Glutamatergic neuron (in vitro differentiated cells): ENCODE results near the gene TMC1. TPM values are rescaled to one million over a fixed set of nuclear protein-coding genes. Genes with fewer than 3 reads are reported as not detected.

Experiments
- DNase-seq: peaks from one replicate; pipeline ENCODE4 v3.0.0; 2022
- H3K27ac Mint-ChIP-seq: one replicate; pipeline ENCODE4 v1.8.0; 2020; ENCODE audit warnings: mild to moderate bottlenecking, mixed read lengths, inconsistent platforms; ENCODE audit not compliant: unreplicated experiment
- H3K27me3 Mint-ChIP-seq: one replicate; pipeline ENCODE4 v1.8.0; 2020; ENCODE audit warnings: mild to moderate bottlenecking, moderate library complexity, mixed read lengths, inconsistent platforms; ENCODE audit not compliant: unreplicated experiment
- H3K36me3 Mint-ChIP-seq: one replicate; pipeline ENCODE4 v1.8.0; 2020; ENCODE audit warnings: mild to moderate bottlenecking, mixed read lengths, inconsistent platforms; ENCODE audit not compliant: unreplicated experiment
- H3K4me1 Mint-ChIP-seq: one replicate; pipeline ENCODE4 v1.8.0; 2020; ENCODE audit warnings: mild to moderate bottlenecking, low read depth, mixed read lengths, inconsistent platforms; ENCODE audit not compliant: unreplicated experiment
- H3K4me3 Mint-ChIP-seq: one replicate; pipeline ENCODE4 v1.8.0; 2020; ENCODE audit warnings: mild to moderate bottlenecking, mixed read lengths, inconsistent platforms; ENCODE audit not compliant: unreplicated experiment
- H3K9me3 Mint-ChIP-seq: one replicate; pipeline ENCODE4 v1.8.0; 2020; ENCODE audit warnings: mild to moderate bottlenecking, moderate library complexity, mixed read lengths, inconsistent platforms; ENCODE audit not compliant: unreplicated experiment
- CTCF ChIP-seq: fragments of 200-600 bp; sonication (generic); IDR thresholded peaks from one replicate; pipeline ENCODE4 v1.5.0; 2021; ENCODE audit not compliant: partially characterized antibody, unreplicated experiment
- total RNA-seq: library from RNA; stranded (reverse); fragmentation: NEBNext Ultra II Directional; extraction: Animal tissue kit (Norgen Biotek cat#: 25700); gene quantifications from one replicate; pipeline ENCODE4 v1.2.1, GENCODE V29; 2021; ENCODE audit not compliant: unreplicated experiment

TMC1 gene
- total RNA-seq, 1 donor from 2014 or later, result not detected

GRCh38 chr9:72826996-72827949, 305.9 kb downstream of the TMC1 start:
- no peak overlapping the region for H3K4me3 Mint-ChIP-seq
- no peak for TF ChIP-seq CTCF

GRCh38 chr9:72827950-72828731, 306.7 kb downstream of the TMC1 start:
- Mint-ChIP-seq H3K9me3 (no peaks in the 10 kb centered on the region), H3K27ac (no peak overlapping the region), H3K36me3 (no peaks in the 10 kb centered on the region), H3K27me3 (no peaks in the 10 kb centered on the region), H3K4me1 (peaks cover 5% of the 10 kb centered on the region), H3K4me3 (no peak overlapping the region)
- TF ChIP-seq CTCF, result no peak
- DNase-seq, result no peak

More at GRCh38 chr9:72826996-72827949, 305.9 kb downstream of the TMC1 start:
- no peak overlapping the region for H3K27ac Mint-ChIP-seq
- peaks cover 2% of the 10 kb centered on the region for H3K9me3 Mint-ChIP-seq
- no peaks in the 10 kb centered on the region for H3K27me3 Mint-ChIP-seq
- H3K4me1 Mint-ChIP-seq, result peaks cover 7% of the 10 kb centered on the region
- DNase-seq, result no peak
- no peaks in the 10 kb centered on the region for H3K36me3 Mint-ChIP-seq

- Mint-ChIP-seq H3K4me3 (no peak overlapping the region), H3K36me3 (no peaks in the 10 kb centered on the region), H3K9me3 (no peaks in the 10 kb centered on the region), H3K27ac (no peak overlapping the region), H3K4me1 (no peaks in the 10 kb centered on the region), H3K27me3 (no peaks in the 10 kb centered on the region)
- DNase-seq, result no peak
- TF ChIP-seq CTCF, result no peak
Observed at GRCh38 chr9:72834994-72835393, 313.6 kb downstream of the TMC1 start.

GRCh38 chr9:72836790-72837189, 315.4 kb downstream of the TMC1 start:
- no peaks in the 10 kb centered on the region for H3K9me3 Mint-ChIP-seq
- no peaks in the 10 kb centered on the region for H3K27me3 Mint-ChIP-seq
- H3K4me1 Mint-ChIP-seq, result no peaks in the 10 kb centered on the region
- no peak overlapping the region for H3K4me3 Mint-ChIP-seq
- no peak overlapping the region for H3K27ac Mint-ChIP-seq
- no peak for TF ChIP-seq CTCF
- DNase-seq, result no peak
- no peaks in the 10 kb centered on the region for H3K36me3 Mint-ChIP-seq
